ENCODE results near the gene GDF7.

The GDF7 gene

GRCh38 chr2:20646446-20646845 is 20.5 kb upstream of the GDF7 start:
- no peak for DNase-seq

DNA sequence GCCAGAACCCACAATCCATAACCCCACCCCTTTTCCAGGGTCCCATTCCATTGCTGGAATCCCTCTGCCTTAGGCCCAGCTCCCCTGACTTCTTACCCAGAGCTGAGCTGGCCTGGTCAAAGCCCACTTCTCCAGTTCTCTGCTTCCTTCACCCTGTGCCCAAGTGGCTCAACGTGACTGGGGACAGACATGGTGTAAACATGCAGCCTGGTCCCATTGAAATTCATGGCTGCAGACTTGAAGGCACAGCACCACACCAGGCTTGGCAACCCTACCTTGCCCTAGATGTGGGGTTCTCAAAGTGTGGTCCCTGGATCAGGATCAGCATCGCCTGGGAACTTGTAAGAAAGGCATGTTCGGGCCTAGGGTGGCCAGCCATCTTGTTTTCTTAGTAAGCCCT is 19.7 kb upstream of the GDF7 start:
- no peak for DNase-seq

GRCh38 chr2:20647738-20648137 is 19.2 kb upstream of the GDF7 start:
- DNase-seq: no peak

- DNase-seq: no peak
Measured at GRCh38 chr2:20648206-20648605, 18.7 kb upstream of the GDF7 start.

GRCh38 chr2:20648831-20649230 is 18.1 kb upstream of the GDF7 start:
- DNase-seq: no peak

DNA sequence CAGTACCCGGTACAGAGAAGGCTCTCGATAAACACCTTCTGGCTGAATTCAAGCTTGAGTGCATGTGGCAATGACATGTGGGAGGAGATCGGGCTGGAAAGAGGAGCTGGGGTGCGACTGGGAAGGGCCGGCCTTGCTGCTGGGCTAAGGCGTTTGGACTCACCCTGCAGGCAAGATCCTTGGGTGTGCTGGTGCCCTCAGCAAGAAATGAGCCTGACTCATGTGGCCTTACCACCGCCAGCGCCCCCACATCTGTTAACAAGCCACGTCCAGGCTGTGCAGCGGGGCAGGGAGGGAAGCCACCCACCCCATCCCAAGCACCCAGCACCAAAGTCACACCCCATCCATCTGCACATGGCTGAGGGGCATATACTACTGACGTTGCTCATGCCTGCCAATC is 17.4 kb upstream of the GDF7 start:
- DNase-seq: no peak

GRCh38 chr2:20649976-20650375 is 17.0 kb upstream of the GDF7 start:
- DNase-seq: no peak

GRCh38 chr2:20650393-20650876 is 16.5 kb upstream of the GDF7 start:
- peak; percentile 17 for DNase-seq

DNA sequence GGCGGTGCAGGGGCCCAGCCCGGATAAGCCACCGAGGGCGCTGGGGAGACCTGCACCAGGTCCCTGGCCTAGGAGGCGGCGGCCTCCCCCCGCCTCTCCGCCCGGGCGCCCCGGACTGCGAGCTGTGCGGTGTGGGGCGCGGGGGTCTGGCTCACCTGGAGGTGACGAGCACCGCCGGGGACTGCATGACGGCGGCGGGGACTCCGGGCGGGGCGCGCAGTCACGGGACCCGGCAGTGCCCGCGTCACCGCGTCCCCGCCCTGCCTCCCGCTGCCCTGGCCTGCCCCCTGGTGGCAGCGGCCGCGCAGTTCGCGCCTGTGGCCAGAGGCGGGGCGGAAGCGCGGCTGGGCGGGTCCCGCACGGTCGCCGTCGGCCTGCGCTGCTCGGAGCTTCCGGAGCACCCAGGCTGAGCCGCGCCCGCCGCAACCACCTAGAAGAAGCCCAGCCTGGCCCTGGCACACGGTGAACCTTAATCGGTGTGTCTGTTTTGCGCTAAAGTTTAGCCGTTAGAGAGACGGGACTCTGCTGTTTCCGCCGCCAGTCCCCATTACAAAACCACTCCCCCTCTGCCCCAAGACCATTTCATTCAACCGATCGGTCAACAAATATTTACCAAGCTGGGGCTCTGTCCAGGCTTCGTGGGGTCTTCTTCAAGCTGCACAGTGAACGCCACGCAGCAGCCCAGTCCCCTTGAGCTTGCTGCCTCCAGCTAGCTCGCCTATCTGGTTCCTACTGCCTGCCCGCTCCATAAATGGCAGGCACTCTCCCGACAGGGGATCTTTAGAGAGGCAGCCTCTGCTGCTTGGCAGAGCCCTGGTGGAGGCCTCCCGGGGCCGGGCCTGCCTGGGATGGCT is 15.8 kb upstream of the GDF7 start, which contains the start of gene HS1BP3:
HS1BP3 (minus strand) TSS at position 222 of the 854 bp plus-strand sequence; CDS start at position 187, 35 bp downstream.
- peak; percentile 87 for DNase-seq

DNA sequence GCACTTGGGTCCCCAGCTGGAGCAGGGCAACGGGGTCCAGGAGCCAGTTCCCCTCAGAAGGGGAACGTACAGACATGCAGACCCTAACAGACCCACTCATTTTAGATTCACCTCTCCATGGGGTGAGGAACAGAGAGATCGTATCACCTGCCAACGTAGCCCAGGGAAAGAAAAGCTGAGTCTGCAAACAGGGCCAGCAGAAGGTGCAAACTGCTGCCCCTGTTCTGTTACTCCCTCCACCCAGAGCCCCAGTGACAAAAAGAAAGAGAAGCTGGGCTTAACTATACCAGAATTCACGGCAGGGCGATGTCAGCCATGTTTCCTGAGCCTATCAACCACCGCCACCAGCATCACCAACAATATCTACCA is 15.2 kb upstream of the GDF7 start:
- DNase-seq: no peak

- DNase-seq: no peak
Measured at GRCh38 chr2:20652141-20652540, 14.8 kb upstream of the GDF7 start.

DNA sequence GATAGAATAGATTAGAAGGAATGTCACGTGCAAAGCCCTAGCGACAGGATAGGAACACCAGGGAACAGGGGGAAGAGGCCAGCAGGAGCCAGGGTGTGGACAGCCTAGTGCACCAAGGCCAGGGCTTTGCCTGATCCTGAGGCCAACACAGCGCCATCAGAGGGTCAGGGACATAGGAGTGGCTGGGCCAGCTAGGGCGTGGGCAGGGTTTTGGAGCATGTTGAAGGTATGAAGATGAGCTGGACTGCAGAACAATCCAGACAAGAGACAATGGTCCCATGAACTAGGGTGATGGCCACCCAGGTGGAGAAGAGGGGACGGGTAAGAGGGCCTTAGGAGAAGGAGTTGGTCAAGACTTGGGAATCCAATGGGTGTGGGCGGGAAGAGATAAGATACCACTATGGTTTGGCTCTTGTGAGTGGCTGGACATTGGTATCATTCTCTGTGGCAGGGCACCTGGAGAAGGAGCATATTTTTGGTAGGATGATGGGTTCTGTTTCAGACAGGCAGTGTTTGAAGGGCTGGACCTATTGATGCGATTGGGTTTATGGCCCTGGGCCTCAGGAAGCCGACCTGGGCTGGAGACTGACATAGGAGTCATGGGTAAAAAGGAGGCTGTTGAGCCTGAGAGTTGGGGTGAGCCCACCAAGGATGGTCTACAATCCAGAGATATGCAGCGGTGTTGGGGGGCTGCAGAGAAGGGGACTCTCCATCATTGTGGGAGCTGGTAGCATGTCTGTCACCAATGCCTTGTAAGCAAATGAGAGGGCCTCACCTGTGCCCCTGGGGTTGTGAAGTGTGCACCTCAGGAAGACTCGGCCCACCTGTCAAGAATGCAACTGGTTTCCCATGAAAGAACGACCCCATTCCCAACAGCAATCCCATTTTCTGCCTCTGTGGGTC is 14.0 kb upstream of the GDF7 start:
- DNase-seq: no peak

GRCh38 chr2:20653695-20654534 is 13.0 kb upstream of the GDF7 start:
- no peak for DNase-seq

DNA sequence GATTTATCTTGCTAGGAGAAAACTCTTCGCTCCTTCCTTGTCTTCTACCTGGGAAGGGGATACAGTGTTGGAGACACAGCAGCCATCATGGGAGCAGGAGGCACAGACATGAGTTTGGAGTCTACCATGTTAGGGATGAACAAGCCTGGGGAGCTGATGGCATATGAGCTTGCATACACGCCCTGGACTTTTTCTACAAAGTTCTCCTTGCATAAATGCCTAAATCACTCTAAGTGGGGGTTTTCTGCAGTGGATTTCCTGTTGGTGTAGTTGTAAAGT is 12.5 kb upstream of the GDF7 start:
- DNase-seq: no peak

DNA sequence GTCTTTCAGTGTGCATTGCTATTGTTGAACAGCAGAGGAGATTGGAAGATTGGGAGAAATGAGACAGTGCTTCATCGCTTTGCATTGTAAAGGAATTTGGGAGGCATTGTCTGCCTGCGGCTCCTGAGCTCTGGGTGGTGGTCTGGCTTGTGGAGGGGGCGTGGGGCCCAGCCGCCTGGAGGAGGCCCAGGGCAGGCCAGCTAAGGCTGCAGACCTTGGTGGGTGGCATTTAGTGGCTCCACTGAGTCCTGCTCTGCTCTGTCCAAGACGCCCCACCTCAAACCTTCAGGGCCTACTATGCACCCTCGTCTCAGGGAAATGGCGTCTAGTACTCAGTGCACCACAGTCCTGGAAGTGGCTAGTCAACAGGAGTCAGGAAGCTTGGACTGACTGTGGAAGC is 10.4 kb upstream of the GDF7 start:
- no peak for DNase-seq

GRCh38 chr2:20657522-20658235 is 9.3 kb upstream of the GDF7 start:
- no peak for DNase-seq

- no peak for DNase-seq
Measured at GRCh38 chr2:20660506-20661420, 6.2 kb upstream of the GDF7 start.

DNA sequence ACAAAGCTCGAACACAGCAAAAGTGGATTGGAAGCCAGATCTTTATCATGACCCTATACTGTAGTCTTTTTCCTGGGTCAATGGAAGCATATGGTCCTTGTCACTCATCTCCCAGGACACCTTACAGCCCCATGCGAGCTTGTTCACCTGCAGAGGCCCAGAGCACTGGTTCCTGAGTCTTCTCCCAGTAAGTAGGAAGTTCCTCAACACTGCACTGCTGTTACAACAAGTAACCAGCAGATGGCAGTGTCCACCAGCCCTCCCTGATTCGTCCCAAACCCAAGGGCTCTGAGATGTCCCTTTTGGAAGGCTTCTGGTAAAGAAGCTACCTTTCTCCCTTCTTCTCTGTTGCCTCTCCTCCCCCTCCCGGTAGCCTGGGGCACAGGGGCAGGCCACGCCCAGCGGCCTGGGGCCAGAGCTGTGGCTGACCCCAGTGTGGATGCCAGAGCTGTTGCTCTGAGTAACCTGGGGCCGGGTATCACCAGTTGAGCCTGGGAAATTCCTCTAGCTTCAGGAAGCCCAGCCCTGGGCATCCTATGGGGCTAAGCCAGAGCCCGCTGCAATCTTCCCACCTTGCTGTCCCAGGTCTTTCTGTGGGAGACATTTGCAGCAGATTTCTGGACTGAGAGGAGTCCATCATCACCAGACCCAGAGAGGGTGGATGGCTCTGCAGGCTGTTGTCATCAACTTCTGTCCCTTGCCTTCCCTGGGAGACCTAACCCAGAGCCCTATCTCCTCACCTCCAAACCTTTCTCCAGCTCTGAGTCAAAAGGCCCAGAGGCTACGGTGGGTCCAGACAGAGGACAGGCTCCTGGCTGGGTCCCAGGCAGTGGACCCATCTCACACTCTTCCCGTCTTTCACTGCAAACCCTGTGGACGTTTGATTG is 5.3 kb upstream of the GDF7 start:
- DNase-seq: peak; percentile 52

GRCh38 chr2:20662308-20662937 is 4.5 kb upstream of the GDF7 start:
- no peak for DNase-seq

All from NCI-H1436 (cell line).